GM21447 (cell line): ENCODE results near the gene MYBPC3.
A peak's percentile ranks its signal among the peaks of the same experiment; 100 is the strongest.

Experiments
- ATAC-seq: cut with Tn5 transposase; IDR thresholded peaks from one replicate; pipeline ENCODE4 v1.9.1; 2021; ENCODE audit not compliant: unreplicated experiment

MYBPC3 gene

DNA sequence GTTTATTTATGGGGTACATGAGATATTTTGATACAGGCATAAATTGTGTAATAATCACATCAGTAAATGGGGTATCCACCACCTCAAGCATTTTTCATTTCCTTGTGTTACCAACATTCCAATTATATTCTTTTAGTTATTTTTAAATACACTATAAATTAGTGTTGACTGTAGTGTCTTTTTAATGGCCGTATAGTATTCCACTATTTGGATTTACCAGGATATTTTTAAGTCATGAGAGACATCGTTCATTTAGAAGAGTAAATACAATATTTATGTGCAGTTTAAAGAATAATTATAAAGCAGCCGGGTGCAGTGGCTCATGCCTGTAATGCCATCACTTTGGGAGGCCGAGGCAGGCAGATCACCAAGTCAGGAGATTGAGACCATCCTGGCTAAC lies 32.0 kb upstream of the MYBPC3 start:
- ATAC-seq = no peak

DNA sequence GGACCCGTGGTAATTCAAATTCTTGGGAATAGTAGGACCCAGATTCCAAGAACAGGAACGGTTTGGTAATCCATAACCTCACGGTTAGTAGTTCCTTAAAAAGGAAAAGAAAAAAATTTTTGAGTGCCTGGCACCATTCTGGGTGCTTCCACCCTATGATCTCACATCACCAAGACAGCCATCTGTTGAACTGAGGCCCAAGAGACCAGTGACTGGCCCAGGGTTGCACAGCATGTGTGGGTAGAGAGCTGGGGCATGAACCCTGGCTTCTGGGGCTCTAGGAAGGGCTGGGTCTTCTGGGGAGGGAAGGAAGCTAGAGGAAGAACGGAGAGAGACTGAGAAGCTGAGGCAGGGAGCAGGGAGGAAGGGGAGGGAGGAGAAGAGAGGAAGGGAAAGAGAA lies 30.6 kb upstream of the MYBPC3 start:
- ATAC-seq = no peak

DNA sequence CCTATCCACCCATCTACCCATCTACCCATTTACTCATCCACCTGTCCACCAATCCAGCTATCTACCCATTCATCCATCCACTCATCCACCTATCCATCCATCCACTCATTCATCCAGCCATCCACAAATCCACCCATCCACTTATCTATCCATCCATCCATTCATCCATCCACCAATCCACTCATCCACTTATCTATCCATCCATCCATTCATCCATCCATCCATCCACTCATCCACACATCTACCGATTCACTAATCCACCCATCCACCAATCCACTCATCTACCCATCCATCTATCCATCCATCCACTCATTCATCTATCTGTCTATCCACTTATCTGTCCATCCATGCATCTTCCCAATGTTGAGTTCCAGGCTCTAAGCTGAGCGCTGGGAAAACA lies 27.6 kb upstream of the MYBPC3 start:
- ATAC-seq = no peak

DNA sequence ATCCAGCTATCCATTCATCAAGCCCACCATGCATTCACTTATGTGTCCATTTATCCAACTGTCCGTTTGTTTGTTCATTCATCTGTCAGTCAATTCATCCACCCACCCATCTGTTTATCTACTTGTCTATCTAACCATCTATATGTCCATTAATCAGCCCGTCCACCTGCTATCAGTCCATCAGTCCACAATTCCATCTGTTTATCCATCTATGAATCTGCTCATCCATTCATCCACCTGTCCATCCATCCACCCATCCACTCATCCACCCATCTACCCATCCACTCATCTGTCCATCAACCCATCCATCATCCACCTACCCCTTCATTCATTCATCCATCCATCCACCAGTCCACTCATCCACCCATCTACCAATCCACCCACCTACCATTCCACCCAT lies 26.8 kb upstream of the MYBPC3 start:
- ATAC-seq = no peak

- peak; percentile 4 for ATAC-seq
Measured at GRCh38 chr11:47378836-47379170, 26.3 kb upstream of the MYBPC3 start.

GRCh38 chr11:47378010-47378835 lies 25.7 kb upstream of the MYBPC3 start, which contains the start of gene SPI1:
TSS of gene SPI1 (minus strand) at chr11:47378547. CDS start at chr11:47378353, 194 bp downstream.
- peak; percentile 81 for ATAC-seq

- ATAC-seq = no peak
Measured at GRCh38 chr11:47377571-47378009, 25.1 kb upstream of the MYBPC3 start.

- ATAC-seq = peak; percentile 39
Measured at GRCh38 chr11:47376525-47377371, 24.2 kb upstream of the MYBPC3 start.

DNA sequence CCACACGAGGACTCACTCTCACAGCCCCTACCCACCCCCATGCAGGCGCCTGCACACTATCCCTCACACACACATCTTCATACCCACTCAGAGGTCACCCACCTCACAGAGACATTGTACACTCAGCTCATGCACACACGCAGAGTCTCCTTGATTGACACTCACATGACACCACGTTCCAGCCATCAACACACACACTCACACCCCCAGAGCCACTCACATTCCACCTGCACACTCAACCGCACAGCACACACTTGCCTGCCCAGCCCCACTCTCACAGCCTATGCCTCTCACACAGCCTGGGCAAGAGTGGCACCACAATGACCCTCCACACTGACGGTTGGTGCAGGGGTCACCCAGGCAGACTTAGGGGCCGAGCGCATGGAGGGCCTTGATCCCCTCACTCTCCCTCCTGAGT lies 23.6 kb upstream of the MYBPC3 start:
- no peak for ATAC-seq

DNA sequence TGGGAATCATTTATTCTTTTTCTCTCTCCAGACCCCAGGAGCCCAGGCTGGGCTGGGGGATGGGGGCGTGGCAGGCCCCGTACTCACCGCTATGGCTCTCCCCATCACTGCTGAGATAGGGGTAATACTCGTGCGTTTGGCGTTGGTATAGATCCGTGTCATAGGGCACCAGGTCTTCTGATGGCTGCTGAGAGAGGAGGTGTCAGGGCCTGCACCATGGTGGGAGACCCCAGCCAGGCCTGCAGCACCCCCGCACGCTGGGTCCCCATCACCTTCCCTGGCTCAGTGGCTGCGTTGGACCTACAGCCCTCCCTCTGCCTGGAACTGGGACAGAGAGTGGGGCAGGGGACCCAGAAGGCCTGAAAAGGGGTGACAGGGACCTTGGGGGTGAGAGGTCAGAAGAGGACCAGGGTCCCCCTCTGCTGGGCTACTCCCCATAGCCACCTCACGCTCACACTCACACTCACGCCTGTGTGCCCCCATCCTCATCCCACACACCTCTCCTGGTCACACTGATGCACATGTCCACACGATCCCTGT lies 23.1 kb upstream of the MYBPC3 start:
- no peak for ATAC-seq

GRCh38 chr11:47375020-47375419 lies 22.5 kb upstream of the MYBPC3 start:
- ATAC-seq = no peak

GRCh38 chr11:47374720-47375019 lies 22.2 kb upstream of the MYBPC3 start:
- ATAC-seq = no peak

DNA sequence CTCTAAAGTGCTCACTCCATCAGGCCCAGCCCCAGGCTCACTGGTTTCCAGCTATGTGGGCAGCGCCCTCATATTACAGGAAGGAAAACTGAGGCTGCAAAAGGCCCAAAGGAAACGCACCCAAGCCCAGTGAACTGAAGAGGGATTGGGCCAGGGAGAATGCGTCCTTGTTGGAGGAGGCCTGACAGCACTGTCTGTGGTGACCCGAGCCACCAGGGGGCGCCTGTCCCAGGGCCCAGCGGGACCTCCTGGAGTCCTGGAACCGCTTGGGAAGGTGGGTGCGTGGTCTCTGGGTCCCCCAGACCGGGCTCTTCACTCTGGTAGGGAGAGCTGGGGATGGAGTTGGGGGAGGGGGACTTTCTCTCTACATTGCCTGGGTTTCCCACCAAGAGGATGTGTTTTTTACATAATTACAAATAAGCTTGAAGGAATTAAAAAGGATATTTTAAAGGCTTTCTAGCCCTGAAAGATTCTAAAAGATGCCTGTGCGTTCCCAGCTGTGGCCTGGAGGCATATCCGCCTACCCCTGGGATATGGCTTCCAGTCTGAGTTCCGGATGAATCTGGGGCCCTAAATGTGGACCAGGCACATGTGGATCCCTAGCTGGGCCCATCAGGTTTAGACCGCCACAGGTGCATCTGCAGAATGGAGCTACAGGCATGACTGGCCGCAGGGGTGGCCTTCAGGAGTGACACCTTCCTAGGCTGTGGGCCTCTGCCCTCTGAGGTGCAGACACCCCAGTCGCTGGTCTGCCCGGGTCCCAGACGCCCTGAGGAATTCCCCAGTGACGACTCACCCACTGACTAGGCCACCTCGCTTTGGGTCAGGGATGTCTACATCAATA lies 21.6 kb upstream of the MYBPC3 start:
- no peak for ATAC-seq

DNA sequence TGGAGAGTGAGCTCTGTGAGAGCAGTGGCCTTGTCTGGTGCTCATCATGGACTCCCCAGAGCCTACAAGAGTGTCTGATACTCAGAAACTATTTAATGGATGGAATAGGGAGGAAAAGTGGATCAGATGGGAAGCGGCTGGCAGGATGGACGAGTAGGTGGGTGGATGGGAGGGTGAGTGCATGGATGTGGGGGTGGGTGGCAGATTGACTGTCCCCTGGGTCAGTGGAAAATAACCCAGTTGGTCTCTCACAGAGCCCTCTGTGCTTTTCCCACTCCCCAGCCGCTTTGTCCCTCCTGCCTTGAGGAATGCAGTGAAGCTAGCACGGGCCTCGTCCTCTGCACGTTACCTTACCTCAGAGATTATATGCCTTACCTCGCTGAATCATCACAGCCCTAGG lies 19.9 kb upstream of the MYBPC3 start:
- ATAC-seq = no peak

- no peak for ATAC-seq
Measured at GRCh38 chr11:47369676-47370075, 17.2 kb upstream of the MYBPC3 start.

GRCh38 chr11:47366020-47366490 lies 13.6 kb upstream of the MYBPC3 start:
- no peak for ATAC-seq

GRCh38 chr11:47361419-47361818 lies 8.9 kb upstream of the MYBPC3 start:
- no peak for ATAC-seq

GRCh38 chr11:47360341-47360740 lies 7.8 kb upstream of the MYBPC3 start:
- ATAC-seq = no peak

- no peak for ATAC-seq
Measured at GRCh38 chr11:47359586-47359985, 7.1 kb upstream of the MYBPC3 start.

- no peak for ATAC-seq
Measured at GRCh38 chr11:47359162-47359561, 6.7 kb upstream of the MYBPC3 start.

GRCh38 chr11:47358731-47359051 lies 6.2 kb upstream of the MYBPC3 start:
- no peak for ATAC-seq
